HepG2 (cell line): ENCODE data around the gene FHIT. TPM values are rescaled to one million over a fixed set of nuclear protein-coding genes. Genes with fewer than 3 reads are reported as not detected.

Experiments
- ARHGAP35 ChIP-seq: sonication (generic); formaldehyde crosslinking; IDR thresholded peaks from 2 replicates; pipeline ENCODE4 v1.9.0; 2022; ENCODE audit warnings: mild to moderate bottlenecking, inconsistent platforms, moderate library complexity, missing genetic modification reagents, borderline replicate concordance
- CREBL2 ChIP-seq: sonication (generic); formaldehyde crosslinking; IDR thresholded peaks from 2 replicates; pipeline ENCODE4 v1.8.1; 2023; ENCODE audit warnings: missing genetic modification reagents, mild to moderate bottlenecking, borderline replicate concordance
- HNRNPH1 ChIP-seq: fragments of 200-400 bp; formaldehyde crosslinking; optimal IDR thresholded peaks from 2 replicates; pipeline ENCODE3; 2017; ENCODE audit warnings: mild to moderate bottlenecking, low read depth, low read length
- KAT8 ChIP-seq: IDR thresholded peaks from 2 replicates; pipeline ENCODE4 v1.6.1; 2016; ENCODE audit warnings: missing genetic modification reagents, missing compliant biosample characterization
- MTERF4 ChIP-seq: sonication (generic); formaldehyde crosslinking; IDR thresholded peaks from 2 replicates; pipeline ENCODE4 v1.8.0; 2023; ENCODE audit warnings: mild to moderate bottlenecking, missing genetic modification reagents
- NR1H2 ChIP-seq: sonication (generic); formaldehyde crosslinking; IDR thresholded peaks from 2 replicates; pipeline ENCODE4 v1.8.1; 2022; ENCODE audit warnings: low read depth, missing genetic modification reagents, borderline replicate concordance
- PATZ1 ChIP-seq: sonication (generic); formaldehyde crosslinking; IDR thresholded peaks from 2 replicates; pipeline ENCODE4 v1.4.0; 2020; ENCODE audit warnings: missing genetic modification reagents
- PHB2 ChIP-seq: fragments of 450-650 bp; IDR thresholded peaks from 2 replicates; pipeline ENCODE4 v1.6.1; 2018; ENCODE audit not compliant: partially characterized antibody
- PHF8 ChIP-seq: sonication (generic); formaldehyde crosslinking; IDR thresholded peaks from 2 replicates; pipeline ENCODE4 v1.5.0; 2020; ENCODE audit warnings: missing genetic modification reagents
- SIX4 ChIP-seq: sonication (generic); formaldehyde crosslinking; IDR thresholded peaks from 2 replicates; pipeline ENCODE4 v1.4.0; 2020; ENCODE audit warnings: missing genetic modification reagents
- TBP ChIP-seq: sonication (generic); formaldehyde crosslinking; IDR thresholded peaks from 2 replicates; pipeline ENCODE4 v1.5.0; 2020; ENCODE audit warnings: missing genetic modification reagents
- TEAD3 ChIP-seq: optimal IDR thresholded peaks from 2 replicates; pipeline ENCODE3; 2016; ENCODE audit warnings: borderline replicate concordance
- ZBTB42 ChIP-seq: sonication (generic); formaldehyde crosslinking; IDR thresholded peaks from 2 replicates; pipeline ENCODE4 v1.5.0; 2020; ENCODE audit warnings: mild to moderate bottlenecking, missing genetic modification reagents
- ZBTB49 ChIP-seq: sonication (generic); formaldehyde crosslinking; IDR thresholded peaks from 2 replicates; pipeline ENCODE4 v1.4.0; 2020; ENCODE audit warnings: missing genetic modification reagents, borderline replicate concordance
- ZBTB7B ChIP-seq: sonication (generic); formaldehyde crosslinking; IDR thresholded peaks from 2 replicates; pipeline ENCODE4 v1.4.0; 2020; ENCODE audit warnings: missing genetic modification reagents
- ZMYM2 ChIP-seq: sonication (generic); formaldehyde crosslinking; IDR thresholded peaks from 2 replicates; pipeline ENCODE4 v1.8.0; 2022; ENCODE audit warnings: mild to moderate bottlenecking, missing genetic modification reagents
- ZNF180 ChIP-seq: sonication (generic); formaldehyde crosslinking; IDR thresholded peaks from 2 replicates; pipeline ENCODE4 v1.4.0; 2020; ENCODE audit warnings: low read depth, missing genetic modification reagents, borderline replicate concordance
- ZNF281 ChIP-seq: sonication (generic); formaldehyde crosslinking; IDR thresholded peaks from 2 replicates; pipeline ENCODE4 v1.4.0; 2020; ENCODE audit warnings: missing genetic modification reagents, borderline replicate concordance
- ZNF44 ChIP-seq: sonication (generic); formaldehyde crosslinking; IDR thresholded peaks from 2 replicates; pipeline ENCODE4 v1.5.1; 2020; ENCODE audit warnings: mild to moderate bottlenecking, missing genetic modification reagents
- ZSCAN29 ChIP-seq: sonication (generic); formaldehyde crosslinking; conservative IDR thresholded peaks from 2 replicates; pipeline ENCODE4 v1.4.0; 2020; ENCODE audit warnings: mild to moderate bottlenecking, missing genetic modification reagents
- polyA plus RNA-seq, 8 experiments: library from polyadenylated mRNA; depleted of rRNA in 3 of 8; stranded (reverse) in 7 of 8; unstranded in 1 of 8; fragments of >200 nt; fragmentation: Illumina TruSeq in 4 of 8; extraction: Trizol in 4 of 8; gene quantifications; 2 replicates each; pipeline versions ENCODE4 v1.2.1 to v1.2.3, GENCODE V29; 2011 to 2016; ENCODE audit warnings: low read depth in 4 of 8, missing spikeins in 1 of 8, mixed read lengths in 1 of 8; ENCODE audit not compliant: insufficient read depth in 1 of 8
- total RNA-seq, 5 experiments: library from RNA; depleted of rRNA; stranded (reverse); fragments of >200 nt; fragmentation: Illumina TruSeq; extraction: Trizol; gene quantifications; 2 replicates each; pipeline ENCODE4 v1.2.3, GENCODE V29; 2016; ENCODE audit warnings: low read depth in 1 of 5

FHIT gene
- total and polyA plus RNA-seq, 2 of the 13 experiments (the other 11 are each of a cell fraction or from before 2014, with no cell fraction given), result 4.0 to 4.6 TPM

- TF ChIP-seq ZBTB49 (CRISPR knock-in tag) (no peak), KAT8 (CRISPR knock-in tag) (0 out of 2 replicates have a peak, but pooled peaks have one; percentile 44), MTERF4 (CRISPR knock-in tag) (no peak), HNRNPH1 (no peak), TBP (CRISPR knock-in tag) (no peak), ZNF44 (no peak), ZSCAN29 (no peak), ZBTB7B (CRISPR knock-in tag) (peak; percentile 63; the same call in 1 of the 2 replicates), PHF8 (no peak), SIX4 (CRISPR knock-in tag) (no peak), NR1H2 (no peak), ARHGAP35 (CRISPR knock-in tag) (no peak), PATZ1 (no peak), PHB2 (no peak), ZNF180 (no peak), ZNF281 (CRISPR knock-in tag) (no peak), CREBL2 (CRISPR knock-in tag) (no peak), TEAD3 (peak; percentile 84), ZBTB42 (CRISPR knock-in tag) (no peak), ZMYM2 (no peak)
Measured at GRCh38 chr3:59798372-59799086, 1452.7 kb downstream of the FHIT start (continued).
